Measurements from ENCODE around the gene RASSF3. TPM values are rescaled to one million over a fixed set of nuclear protein-coding genes. Genes with fewer than 3 reads are reported as not detected.

RASSF3 gene
- total and polyA plus RNA-seq, 7 donors: 34.7 to 348 (median 143) TPM

- no peak for DNase-seq
- WGBS, 2 donors: 98 to 100% methylated on average over 1 of the region's 1 CpG
- intact Hi-C loops (cut with DNase I): no loop called here
- Histone ChIP-seq H3K4me1 (no peaks in the 10 kb centered on the region), H3K4me3 (no peak overlapping the region), H3K9me3 (no peaks in the 10 kb centered on the region), H3K27me3 (no peaks in the 10 kb centered on the region), H3K27ac (no peak overlapping the region), H3K36me3 (no peaks in the 10 kb centered on the region)
- TF ChIP-seq CTCF (IDR thresholded peaks at IDR 0.05) (no peak), POLR2AphosphoS5 (IDR thresholded peaks at IDR 0.05) (no peak), POLR2A (IDR thresholded peaks at IDR 0.05) (no peak), EP300 (IDR thresholded peaks at IDR 0.05) (no peak)
These were observed 20.1 kb upstream of the RASSF3 start for GRCh38 chr12:64590183-64590582.

- no peak overlapping the region for H3K27ac ChIP-seq
These were observed 14.2 kb upstream of the RASSF3 start for GRCh38 chr12:64595863-64596793.

GRCh38 chr12:64598831-64599230, 11.5 kb upstream of the RASSF3 start:
- no peaks in the 10 kb centered on the region for H3K27me3 ChIP-seq
- H3K9me3 ChIP-seq: no peaks in the 10 kb centered on the region
- no peak overlapping the region for H3K27ac ChIP-seq
- 66 to 79% methylated on average over 4 of the region's 4 CpGs for WGBS, 2 donors
- TF ChIP-seq EP300 (IDR thresholded peaks at IDR 0.05) (no peak), POLR2AphosphoS5 (IDR thresholded peaks at IDR 0.05) (no peak), POLR2A (IDR thresholded peaks at IDR 0.05) (no peak), CTCF (IDR thresholded peaks at IDR 0.05) (no peak)
- no peaks in the 10 kb centered on the region for H3K36me3 ChIP-seq
- intact Hi-C loops (cut with DNase I): no loop called here
- no peaks in the 10 kb centered on the region for H3K4me1 ChIP-seq
- DNase-seq: no peak
- no peak overlapping the region for H3K4me3 ChIP-seq

More at GRCh38 chr12:64595863-64596793, 14.2 kb upstream of the RASSF3 start:
- no peaks in the 10 kb centered on the region for H3K27me3 ChIP-seq
- WGBS, 2 donors: 92 to 93% methylated on average over 6 of the region's 6 CpGs
- no peak overlapping the region for H3K4me3 ChIP-seq
- no peaks in the 10 kb centered on the region for H3K36me3 ChIP-seq
- no peak for TF ChIP-seq CTCF (IDR thresholded peaks at IDR 0.05)
- no peak for TF ChIP-seq POLR2A (IDR thresholded peaks at IDR 0.05)
- no peak for TF ChIP-seq POLR2AphosphoS5 (IDR thresholded peaks at IDR 0.05)
- TF ChIP-seq EP300 (IDR thresholded peaks at IDR 0.05): no peak
- H3K4me1 ChIP-seq: no peaks in the 10 kb centered on the region
- intact Hi-C loops (cut with DNase I): no loop called here
- H3K9me3 ChIP-seq: no peaks in the 10 kb centered on the region
- no peak for DNase-seq

GRCh38 chr12:64600164-64600561, 10.1 kb upstream of the RASSF3 start:
- Histone ChIP-seq H3K4me1 (no peaks in the 10 kb centered on the region), H3K36me3 (no peaks in the 10 kb centered on the region), H3K27me3 (no peaks in the 10 kb centered on the region), H3K4me3 (no peak overlapping the region), H3K27ac (no peak overlapping the region), H3K9me3 (no peaks in the 10 kb centered on the region)
- 57 to 77% methylated on average over 2 of the region's 2 CpGs for WGBS, 2 donors
- DNase-seq: no peak
- intact Hi-C loops (cut with DNase I): no loop called here
- no peak for TF ChIP-seq POLR2A (IDR thresholded peaks at IDR 0.05)
- no peak for TF ChIP-seq POLR2AphosphoS5 (IDR thresholded peaks at IDR 0.05)
- TF ChIP-seq CTCF (IDR thresholded peaks at IDR 0.05): no peak
- no peak for TF ChIP-seq EP300 (IDR thresholded peaks at IDR 0.05)

All from sigmoid colon (tissue), 7 donors.